ENCODE results near the gene AQP5. TPM values are rescaled to one million over a fixed set of nuclear protein-coding genes. Genes with fewer than 3 reads are reported as not detected.

Gene AQP5
- total RNA-seq (2021) (0.31 and 0.45 TPM in 2 replicates), Bru-seq, nascent RNA (percentile 16 among the genes with signal in this experiment), BruChase-seq, experiment 1, labeled RNA remaining after a 2-hour chase (percentile 11 among the genes with signal in this experiment), BruChase-seq, experiment 2, labeled RNA remaining after a 6-hour chase (percentile 21 among the genes with signal in this experiment)
- long read RNA-seq, result 0 reads

DNA sequence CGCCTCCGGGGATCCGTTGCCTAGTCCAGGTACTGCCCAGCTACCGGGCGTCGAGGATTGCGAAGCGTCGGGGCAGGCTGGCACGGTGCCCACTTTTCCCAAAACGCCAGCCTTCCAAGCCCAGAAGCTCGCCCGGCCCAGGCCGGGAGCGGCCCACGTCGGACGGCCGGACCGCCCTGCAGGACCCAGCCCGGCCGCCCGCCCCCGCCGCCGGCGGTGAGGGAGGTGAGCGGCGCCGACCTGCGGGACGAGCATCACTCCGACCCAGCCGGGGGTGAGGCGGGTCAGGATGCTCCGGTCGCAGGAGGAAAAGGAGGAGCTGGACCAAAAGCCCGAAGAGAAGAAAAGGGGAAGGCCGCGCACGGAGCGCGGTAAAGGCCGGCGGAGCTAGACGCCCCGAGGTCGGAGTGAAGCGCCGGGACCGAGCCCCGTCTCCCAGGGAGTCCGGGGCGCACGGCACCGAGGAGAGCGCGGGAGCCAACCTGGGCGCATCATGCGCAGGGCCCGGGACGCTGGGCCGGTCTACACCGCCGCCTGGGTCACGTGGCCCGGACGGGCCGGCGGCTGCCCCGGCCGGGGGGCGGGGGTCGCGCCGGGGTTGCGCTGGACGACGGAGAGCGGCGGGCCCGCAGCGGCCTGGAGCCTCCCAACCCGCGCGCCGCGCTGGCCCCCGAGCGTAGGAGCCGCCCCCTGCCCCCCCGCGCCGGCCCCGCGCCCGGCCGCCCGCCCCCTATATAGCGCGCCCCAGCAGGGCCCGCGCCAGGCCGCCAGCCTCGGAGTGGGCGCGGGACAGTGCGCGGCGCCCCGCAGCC, at the start of gene AQP5:
AQP5 (plus strand) TSS at position 762 of the 812 bp plus-strand sequence. CDS start 146 bp downstream, outside the sequence.
- Histone ChIP-seq H3K27me3 (ENCODE audit: insufficient read depth, low read depth) (no peaks in the 10 kb centered on the region), H3K27ac (peak within 1 kb of the TSS; percentile 57; the same call in 1 of the 2 replicates), H3K4me2 (peak within 1 kb of the TSS; percentile 76), H3K4me3 (no peak within 1 kb of the TSS), H3K36me3 (ENCODE audit: low read depth) (no peaks in the 10 kb centered on the region), H3K9me2 (ENCODE audit: insufficient read depth) (no peaks in the 10 kb centered on the region), H3K79me2 (ENCODE audit: low read depth) (no peaks in the 10 kb centered on the region), H3F3A (ENCODE audit: insufficient read depth, low read depth) (peaks cover 16% of the 10 kb centered on the region; the same call in 1 of the 2 replicates), H3K9me3 (ENCODE audit: insufficient read depth, low read depth) (no peaks in the 10 kb centered on the region), H3K4me1 (replicated peaks; ENCODE audit: insufficient read depth) (peaks cover 43% of the 10 kb centered on the region), H4K20me1 (ENCODE audit: insufficient read depth) (no peaks in the 10 kb centered on the region), H2AFZ (no peak within 1 kb of the TSS)
- no peak for TF ChIP-seq EZH2 (IDR thresholded peaks at IDR 0.05; ENCODE audit: low read depth)
- TF ChIP-seq, protein P1, sequence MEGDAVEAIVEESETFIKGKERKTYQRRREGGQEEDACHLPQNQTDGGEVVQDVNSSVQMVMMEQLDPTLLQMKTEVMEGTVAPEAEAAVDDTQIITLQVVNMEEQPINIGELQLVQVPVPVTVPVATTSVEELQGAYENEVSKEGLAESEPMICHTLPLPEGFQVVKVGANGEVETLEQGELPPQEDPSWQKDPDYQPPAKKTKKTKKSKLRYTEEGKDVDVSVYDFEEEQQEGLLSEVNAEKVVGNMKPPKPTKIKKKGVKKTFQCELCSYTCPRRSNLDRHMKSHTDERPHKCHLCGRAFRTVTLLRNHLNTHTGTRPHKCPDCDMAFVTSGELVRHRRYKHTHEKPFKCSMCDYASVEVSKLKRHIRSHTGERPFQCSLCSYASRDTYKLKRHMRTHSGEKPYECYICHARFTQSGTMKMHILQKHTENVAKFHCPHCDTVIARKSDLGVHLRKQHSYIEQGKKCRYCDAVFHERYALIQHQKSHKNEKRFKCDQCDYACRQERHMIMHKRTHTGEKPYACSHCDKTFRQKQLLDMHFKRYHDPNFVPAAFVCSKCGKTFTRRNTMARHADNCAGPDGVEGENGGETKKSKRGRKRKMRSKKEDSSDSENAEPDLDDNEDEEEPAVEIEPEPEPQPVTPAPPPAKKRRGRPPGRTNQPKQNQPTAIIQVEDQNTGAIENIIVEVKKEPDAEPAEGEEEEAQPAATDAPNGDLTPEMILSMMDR (conservative IDR thresholded peaks at IDR 0.05), result no peak
- no TSS peak for BruUV-seq (replicated peaks)
- POLR2A ChIA-PET (ENCODE audit: unreplicated experiment), result no interaction called here
- CTCF ChIA-PET, result interaction anchor here (0.7 kb wide), 1 partner anchor 94 kb away, joined by 3 read pairs; no protein-coding TSS in a partner anchor
- DNase-seq, result no peak
- intact Hi-C loops (cut with micrococcal nuclease; ENCODE audit: unreplicated experiment), result loop anchor here (10.0 kb wide), 1 partner anchor 203 kb away; the partner anchor contains the start of gene CERS5

DNA sequence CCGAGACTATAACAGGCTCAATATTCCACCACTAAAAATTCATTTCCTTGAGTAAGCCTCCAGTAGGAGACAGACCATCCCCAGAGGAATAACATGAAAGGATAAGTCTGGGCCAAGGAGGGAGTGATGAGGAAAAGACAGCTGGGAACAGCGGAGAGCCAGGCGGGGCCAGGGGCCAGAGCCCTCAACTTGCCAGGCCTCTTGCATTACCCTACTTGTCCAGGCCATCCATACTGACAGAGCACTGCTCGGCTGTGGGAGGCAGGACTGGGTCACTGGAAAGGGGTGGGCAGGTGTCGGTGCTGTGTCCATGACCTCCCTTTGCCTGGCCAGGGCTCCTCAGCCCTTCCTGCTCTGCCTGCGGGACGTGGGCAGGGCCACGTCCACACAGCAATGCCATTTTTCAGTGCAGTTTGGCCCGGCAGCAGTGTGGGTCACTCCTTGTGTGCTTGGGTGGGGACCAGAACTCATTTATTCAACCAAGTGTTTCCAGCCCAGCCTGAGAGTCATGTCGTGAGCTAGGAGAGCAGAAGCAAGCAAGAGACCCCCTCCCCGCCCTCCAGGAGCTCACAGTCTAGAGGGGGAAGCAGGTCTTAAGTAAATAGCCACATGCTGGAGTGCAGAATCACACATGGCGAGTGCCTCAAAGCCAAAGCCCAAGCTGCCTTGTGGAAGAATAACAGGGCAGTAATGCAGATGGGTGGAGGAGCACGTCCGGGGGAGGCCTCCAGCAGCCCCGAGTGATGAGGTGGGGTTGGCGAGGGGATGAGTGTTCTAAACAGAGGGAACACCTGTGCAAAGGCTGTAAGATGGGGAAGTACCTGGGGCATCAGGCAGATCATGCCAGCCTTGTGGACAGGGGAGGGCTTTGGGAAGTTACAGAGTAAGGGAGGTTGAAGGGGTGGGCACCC, 49.1 kb upstream of the AQP5 start:
- H3K9me3 ChIP-seq (ENCODE audit: insufficient read depth, low read depth), result no peaks in the 10 kb centered on the region
- H3K4me3 ChIP-seq, result no peak overlapping the region
- TF ChIP-seq, protein P1 (conservative IDR thresholded peaks at IDR 0.05), result no peak
- TF ChIP-seq EZH2 (IDR thresholded peaks at IDR 0.05; ENCODE audit: low read depth), result no peak
- peaks cover 7% of the 10 kb centered on the region for H3K4me1 ChIP-seq (replicated peaks; ENCODE audit: insufficient read depth)
- no peaks in the 10 kb centered on the region for H3K9me2 ChIP-seq (ENCODE audit: insufficient read depth)
- intact Hi-C loops (cut with micrococcal nuclease; ENCODE audit: unreplicated experiment), result no loop called here
- no peak overlapping the region for H3K4me2 ChIP-seq
- POLR2A ChIA-PET (ENCODE audit: unreplicated experiment), result no interaction called here
- no peaks in the 10 kb centered on the region for H3K36me3 ChIP-seq (ENCODE audit: low read depth)
- H4K20me1 ChIP-seq (ENCODE audit: insufficient read depth), result no peaks in the 10 kb centered on the region
- H3F3A ChIP-seq (ENCODE audit: insufficient read depth, low read depth), result peaks cover 6% of the 10 kb centered on the region; the same call in 1 of the 2 replicates
- no peak overlapping the region for H3K27ac ChIP-seq
- no peak overlapping the region for H2AFZ ChIP-seq
- CTCF ChIA-PET, result interaction anchor here (0.5 kb wide), 1 partner anchor 138 kb away, joined by 7 read pairs; no protein-coding TSS in a partner anchor
- H3K79me2 ChIP-seq (ENCODE audit: low read depth), result no peaks in the 10 kb centered on the region
- no TSS peak for BruUV-seq (replicated peaks)
- DNase-seq, result no peak
- no peaks in the 10 kb centered on the region for H3K27me3 ChIP-seq (ENCODE audit: insufficient read depth, low read depth)

Measured in PC-9 (cell line).